Stimulated activated CD8-positive, alpha-beta memory T cell treated with anti-CD3 and anti-CD28 coated beads, Interleukin-15, amount 100 ng/mL, for 1 hour (primary cell): ENCODE results near the gene SLC9A5.

Source experiments
- DNase-seq: peaks from one replicate; pipeline ENCODE4 v3.0.0-alpha.2; 2020; ENCODE audit warnings: low read depth

Gene SLC9A5

DNA sequence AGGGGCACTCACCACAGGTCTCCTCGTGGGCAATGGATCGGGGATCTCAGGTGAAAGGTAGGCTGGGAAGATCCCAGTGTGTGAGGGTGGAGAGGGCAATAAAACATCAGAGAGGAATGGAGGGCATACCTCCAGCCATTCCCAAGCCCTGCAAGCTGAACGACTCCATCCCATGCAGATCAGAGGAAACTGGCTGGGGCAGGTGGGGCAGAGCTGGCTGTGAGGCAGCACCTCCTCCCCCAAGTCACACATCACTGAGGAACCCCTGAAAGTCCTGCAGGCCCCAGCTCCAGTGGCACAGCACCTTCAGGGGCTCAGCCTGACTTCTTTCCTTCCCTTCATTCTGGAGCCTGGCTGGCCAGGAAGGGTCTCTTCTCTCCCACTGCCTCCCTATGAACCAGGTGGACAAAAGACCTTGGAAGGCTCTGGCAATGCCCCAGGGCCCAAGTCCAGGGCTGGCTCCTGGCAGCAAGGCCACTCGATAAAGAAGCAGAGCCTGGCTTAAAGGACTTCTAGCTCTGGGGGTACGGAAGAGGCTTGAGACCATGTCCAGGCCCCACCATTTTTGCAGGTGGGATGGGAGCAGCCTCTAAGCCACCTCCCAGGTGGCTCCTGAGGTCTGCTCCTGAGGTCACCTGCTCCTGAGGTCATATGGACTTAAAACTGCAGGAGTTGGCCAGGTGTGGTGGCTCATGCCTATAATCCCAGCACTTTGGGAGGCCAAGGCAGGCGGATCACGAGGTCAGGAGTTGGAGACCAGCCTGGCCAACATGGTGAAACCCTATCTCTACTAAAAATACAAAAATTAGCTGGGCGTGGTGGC is 35.4 kb upstream of the SLC9A5 start:
- DNase-seq = no peak

GRCh38 chr16:67215706-67216105 is 33.1 kb upstream of the SLC9A5 start:
- no peak for DNase-seq

GRCh38 chr16:67216612-67217490 is 31.9 kb upstream of the SLC9A5 start:
- no peak for DNase-seq

- no peak for DNase-seq
These were observed 24.8 kb upstream of the SLC9A5 start for GRCh38 chr16:67223992-67224391.

DNA sequence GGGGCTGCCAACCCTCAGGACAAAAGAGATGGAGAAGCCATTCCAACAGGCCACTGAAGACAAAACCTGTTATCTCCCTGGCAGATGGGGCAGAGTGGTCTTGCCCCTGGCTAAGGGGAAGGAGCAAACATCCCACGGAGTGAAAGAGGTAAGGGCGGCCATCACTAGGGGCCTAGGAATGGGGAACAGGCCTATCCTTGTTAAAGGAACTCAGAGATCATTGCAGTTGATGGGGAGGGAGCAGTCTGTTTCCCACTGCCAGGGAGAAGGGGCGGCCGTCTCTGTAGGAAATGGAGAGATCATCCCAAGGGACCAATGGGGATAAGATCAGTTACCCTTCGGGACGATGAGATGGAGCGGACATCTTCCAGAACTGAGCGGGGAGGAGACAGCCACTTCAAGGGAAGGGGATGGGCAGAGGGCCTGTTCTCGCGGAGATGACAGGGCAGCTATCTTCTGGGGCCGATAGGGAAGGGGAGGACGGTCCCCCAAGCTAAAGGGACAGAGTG is 22.4 kb upstream of the SLC9A5 start:
- no peak for DNase-seq

DNA sequence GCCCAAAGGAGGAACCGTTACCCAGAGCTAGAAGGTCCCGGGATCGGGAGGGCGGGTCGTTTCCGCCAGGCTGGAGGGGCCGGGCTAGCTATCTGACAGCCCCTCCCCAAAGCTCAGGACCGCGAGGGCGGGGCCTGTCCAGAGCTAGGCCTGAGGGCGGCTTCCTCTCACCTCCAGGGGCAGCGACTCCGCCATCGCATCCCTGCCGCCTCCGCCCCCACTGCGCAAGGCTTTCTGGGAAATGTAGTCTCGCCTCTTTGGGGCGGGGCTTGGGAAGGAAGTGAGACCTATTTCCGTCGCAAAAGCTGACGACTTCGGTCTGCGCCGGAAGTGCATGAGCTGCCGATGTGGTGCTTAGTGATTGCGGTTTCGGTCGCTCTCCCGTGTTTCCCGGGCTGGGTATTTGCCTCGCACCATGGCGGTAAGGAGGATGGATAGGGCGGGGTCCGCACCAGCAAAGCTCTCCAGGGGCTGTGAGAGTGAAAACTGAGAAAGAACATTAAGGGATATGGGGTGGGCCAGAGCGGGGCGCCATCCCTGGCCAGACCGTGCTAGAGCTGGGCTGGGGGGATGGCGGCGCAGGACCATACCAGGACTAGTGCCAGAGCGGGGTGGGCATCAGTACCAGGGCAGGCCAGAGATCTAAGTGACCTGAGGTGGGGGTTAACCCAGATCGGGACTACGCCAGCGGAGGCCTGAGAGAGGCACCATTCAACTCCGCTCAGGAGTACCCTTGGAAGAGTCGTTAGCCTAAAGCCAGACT is 21.8 kb upstream of the SLC9A5 start, which contains the start of gene TMEM208:
TSS of gene TMEM208 (plus strand) at position 327 of the 763 bp plus-strand sequence. CDS start at position 416, 89 bp downstream.
- DNase-seq = peak; percentile 98

DNA sequence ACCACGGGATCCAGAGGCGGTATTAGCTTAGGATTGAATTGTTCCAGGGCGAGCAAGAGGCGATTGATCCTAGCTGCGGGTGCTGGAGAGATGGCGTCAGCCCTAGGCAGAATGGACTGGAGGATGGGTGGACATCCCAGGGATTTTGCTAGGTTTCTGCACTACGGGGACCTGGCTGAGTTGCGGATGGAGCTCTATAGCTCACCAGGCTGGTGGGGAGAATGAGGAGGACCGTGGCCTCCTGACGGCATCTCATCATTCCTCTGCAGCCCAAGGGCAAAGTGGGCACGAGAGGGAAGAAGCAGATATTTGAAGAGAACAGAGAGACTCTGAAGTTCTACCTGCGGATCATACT is 21.2 kb upstream of the SLC9A5 start:
- no peak for DNase-seq

DNA sequence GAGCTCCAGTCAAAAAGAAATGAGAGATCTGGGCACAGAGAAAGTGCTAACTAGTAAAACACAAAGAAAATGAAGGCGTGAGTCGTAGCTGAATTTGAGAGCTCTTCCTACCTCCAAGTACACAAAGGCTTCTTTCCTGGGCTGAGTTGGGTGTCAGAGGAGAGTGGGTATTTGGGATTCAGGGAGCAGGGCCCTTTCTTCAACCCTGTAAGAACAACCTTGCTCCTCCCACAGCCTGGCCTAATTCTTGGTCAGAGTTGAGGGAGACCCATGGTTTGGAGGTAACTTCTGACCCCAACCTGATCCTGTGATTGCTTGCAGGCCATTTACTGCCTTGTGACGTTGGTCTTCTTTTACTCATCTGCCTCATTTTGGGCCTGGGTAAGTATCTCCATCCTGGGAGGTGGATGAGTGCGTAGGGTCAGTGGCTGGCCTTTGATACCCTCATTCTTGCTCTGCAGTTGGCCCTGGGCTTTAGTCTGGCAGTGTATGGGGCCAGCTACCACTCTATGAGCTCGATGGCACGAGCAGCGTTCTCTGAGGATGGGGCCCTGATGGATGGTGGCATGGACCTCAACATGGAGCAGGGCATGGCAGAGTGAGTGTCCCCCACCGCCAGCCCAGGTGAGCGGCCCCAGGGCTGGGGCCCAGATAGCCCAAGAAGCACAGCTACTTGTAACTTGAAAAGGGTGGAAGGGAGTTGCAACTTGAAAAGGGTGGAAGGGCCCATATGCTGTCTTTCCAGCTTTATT is 20.6 kb upstream of the SLC9A5 start:
- DNase-seq = no peak

GRCh38 chr16:67228905-67229304 is 19.9 kb upstream of the SLC9A5 start:
- DNase-seq = no peak

GRCh38 chr16:67229906-67230808 is 18.6 kb upstream of the SLC9A5 start:
- no peak for DNase-seq

GRCh38 chr16:67230809-67231660 is 17.7 kb upstream of the SLC9A5 start:
- DNase-seq = no peak

- DNase-seq = no peak
These were observed 15.2 kb upstream of the SLC9A5 start for GRCh38 chr16:67233596-67233995.

GRCh38 chr16:67234180-67234597 is 14.6 kb upstream of the SLC9A5 start:
- no peak for DNase-seq

- no peak for DNase-seq
These were observed 12.8 kb upstream of the SLC9A5 start for GRCh38 chr16:67235816-67236562.

DNA sequence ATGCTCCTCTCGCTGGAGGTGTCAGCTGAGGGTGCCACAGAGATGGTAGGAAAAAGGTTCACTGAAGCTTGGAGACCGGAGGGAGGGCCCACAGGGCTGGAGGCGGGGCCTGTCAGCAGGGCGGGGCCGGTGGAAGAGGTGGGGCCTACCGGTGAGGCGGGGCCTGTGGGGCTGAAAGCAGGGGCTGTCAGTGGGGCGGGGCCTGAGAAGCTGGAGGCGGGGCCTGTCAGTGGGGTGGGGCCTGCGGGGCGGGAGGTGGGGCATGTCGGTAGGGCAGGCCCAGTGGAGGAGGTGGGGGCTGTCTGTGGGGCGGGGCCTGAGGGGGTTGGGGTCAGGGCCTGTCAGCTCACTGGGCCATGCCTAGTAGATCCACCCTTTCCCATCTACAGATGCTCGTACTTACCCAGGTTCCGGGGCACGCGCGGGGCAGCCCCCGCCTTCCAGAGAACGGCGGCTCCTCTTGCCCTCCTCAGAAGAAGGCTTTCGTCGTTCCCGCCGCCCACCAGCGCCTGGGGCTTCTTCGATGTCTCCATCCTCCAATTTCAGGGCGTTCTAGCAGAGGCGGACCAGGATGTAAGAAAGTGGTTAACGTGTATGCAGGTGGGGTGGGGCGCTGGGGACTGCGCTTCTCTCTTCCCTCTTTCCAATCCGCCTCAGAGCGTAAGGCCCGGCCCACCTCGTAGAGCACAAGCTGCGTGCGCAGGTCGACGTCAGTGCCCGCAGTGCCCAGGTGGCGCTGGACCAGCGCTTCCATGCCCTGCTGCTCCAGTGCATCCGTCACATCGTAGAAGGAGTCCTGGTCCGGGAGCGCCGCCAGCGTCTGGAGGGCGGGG is 12.0 kb upstream of the SLC9A5 start:
- DNase-seq = peak; percentile 38

DNA sequence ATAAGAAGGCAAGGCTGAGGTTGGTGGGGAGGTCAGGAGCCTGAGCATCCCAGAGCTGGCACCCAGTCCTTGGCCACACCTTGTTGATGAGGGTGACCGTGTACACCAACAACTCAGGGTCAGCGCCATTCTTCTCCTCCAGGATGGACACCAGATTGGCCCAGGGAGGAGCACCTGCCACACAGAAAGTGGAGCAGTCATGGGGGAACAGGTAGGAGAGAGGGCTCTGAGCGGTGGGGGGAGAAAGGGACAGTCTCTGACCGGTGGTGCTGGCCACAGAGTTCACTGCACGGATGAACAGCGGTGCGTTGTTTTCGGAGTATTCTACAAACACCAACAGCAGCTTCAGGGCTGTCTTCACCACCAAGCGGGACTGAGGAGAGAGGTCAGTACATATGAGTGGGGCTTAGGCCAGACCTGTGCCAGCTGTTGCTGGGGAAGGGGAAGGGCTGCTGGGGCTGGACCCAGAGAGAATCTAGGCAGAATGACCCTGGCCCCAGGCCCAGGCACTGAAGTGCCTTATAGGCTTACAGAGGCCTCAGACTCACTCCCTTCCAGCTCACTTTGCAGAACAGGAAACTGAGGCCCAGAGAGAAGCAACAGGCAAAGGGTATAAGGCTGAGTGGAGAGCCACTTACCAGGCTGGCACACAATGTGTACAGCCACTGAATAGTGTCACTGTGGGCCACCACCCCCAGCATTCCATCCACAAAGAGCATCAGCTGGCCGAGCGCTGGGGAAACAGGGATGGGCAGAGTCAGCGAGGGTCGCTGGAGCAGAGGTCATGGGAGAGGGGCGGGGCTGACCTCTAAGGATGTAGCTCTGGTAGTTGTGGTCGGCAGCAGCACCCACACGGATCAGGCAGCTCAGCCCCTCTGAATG is 11.1 kb upstream of the SLC9A5 start:
- no peak for DNase-seq

DNA sequence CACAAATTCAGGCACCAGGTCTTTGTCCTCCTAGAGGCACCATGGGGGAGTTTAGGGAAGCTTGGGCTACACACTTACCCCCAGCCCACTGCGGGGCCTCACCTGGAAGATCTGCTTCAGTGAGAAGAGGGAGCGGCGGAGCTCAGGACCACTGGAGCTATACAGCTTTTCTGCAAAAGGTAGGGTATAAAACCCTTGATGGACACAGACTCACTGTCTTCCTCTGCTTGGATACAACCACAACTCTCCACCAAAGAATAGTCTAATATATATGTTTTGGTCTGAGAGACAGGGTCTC is 10.6 kb upstream of the SLC9A5 start:
- DNase-seq = no peak
